GM13977 (cell line): ENCODE results near the gene WDR19.

Experiments
- DNase-seq: peaks from one replicate; pipeline ENCODE4 v3.0.0; 2012; ENCODE audit warnings: low spot score
- in situ Hi-C: fragments of 300-500 bp; cut with MboI; formaldehyde crosslinking; loops from one replicate; pipeline ENCODE4 v1.12.0; 2022; ENCODE audit warnings: low sequenced_read_pairs, low pct_unique_long_range_greater_than_20kb, mixed read lengths, inconsistent platforms; ENCODE audit not compliant: unreplicated experiment
- TF ChIP-seq, protein P1 (sequence below): IDR thresholded peaks from 2 replicates; pipeline ENCODE4 v1.5.1; 2012; ENCODE audit warnings: mild to moderate bottlenecking, control low read depth; ENCODE audit not compliant: insufficient read depth; ENCODE audit errors: extremely low read depth, missing control alignments

The WDR19 gene

GRCh38 chr4:39181520-39181904 lies 817 bp upstream of the WDR19 start:
- no peak for DNase-seq
- TF ChIP-seq, protein P1, sequence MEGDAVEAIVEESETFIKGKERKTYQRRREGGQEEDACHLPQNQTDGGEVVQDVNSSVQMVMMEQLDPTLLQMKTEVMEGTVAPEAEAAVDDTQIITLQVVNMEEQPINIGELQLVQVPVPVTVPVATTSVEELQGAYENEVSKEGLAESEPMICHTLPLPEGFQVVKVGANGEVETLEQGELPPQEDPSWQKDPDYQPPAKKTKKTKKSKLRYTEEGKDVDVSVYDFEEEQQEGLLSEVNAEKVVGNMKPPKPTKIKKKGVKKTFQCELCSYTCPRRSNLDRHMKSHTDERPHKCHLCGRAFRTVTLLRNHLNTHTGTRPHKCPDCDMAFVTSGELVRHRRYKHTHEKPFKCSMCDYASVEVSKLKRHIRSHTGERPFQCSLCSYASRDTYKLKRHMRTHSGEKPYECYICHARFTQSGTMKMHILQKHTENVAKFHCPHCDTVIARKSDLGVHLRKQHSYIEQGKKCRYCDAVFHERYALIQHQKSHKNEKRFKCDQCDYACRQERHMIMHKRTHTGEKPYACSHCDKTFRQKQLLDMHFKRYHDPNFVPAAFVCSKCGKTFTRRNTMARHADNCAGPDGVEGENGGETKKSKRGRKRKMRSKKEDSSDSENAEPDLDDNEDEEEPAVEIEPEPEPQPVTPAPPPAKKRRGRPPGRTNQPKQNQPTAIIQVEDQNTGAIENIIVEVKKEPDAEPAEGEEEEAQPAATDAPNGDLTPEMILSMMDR, result no peak
- in situ Hi-C loops, result no loop called here

DNA sequence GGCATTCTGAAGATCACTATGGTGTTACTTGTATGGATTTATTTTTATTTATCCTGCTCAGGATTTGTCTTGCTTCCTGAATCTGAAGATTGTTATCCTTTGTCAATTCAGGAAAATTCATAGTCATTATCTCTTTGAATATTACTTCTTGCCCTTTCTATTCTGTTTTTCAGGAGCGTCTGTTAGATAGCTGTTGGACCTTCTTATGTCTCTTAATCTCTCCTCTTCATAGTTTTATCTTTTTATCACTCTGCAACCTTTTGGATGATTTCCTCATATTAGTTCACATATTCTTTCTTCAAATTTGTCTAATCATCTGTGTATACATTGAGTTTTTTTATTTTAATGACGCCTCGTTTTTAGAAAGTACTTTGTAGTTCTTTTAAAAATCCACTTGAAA lies 19.6 kb downstream of the WDR19 start:
- no peak for DNase-seq
- TF ChIP-seq, protein P1, result no peak
- in situ Hi-C loops, result no loop called here

DNA sequence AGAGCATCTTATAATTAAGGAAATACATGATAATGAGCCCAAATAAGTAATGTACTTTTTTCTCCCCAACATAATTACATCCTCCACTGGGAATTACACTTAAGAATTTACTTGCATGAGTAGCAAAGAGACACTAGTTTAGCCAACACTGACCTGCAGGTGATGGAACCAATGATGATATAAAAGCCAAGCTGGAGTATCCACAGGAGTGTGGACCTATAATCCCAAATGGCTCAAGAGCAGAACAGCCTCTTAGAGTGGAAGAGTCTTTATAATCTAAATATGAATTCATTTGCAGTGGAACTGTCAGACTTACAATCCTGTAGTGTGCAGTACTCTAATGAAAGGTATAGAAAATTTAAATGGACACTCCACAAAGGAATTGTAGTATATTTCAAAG lies 22.2 kb downstream of the WDR19 start:
- no peak for DNase-seq
- TF ChIP-seq, protein P1, result no peak
- in situ Hi-C loops, result no loop called here

DNA sequence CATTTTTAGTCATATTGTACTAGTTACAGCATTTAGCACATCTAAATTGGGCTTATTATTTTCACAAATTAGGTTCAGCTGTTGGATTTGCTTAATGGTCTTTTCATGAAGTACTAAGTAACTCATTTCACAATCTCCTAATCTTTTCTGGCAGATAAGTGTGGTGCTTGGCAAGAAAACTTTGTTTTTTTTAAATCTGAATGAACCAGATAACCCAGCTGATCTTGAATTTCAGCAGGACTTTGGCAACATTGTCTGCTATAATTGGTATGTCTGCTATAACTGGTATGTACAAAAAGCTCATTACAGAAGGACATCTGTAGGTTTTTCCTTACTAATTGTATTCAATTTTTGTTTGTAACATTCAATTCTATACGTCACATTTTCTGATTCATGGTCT lies 22.7 kb downstream of the WDR19 start:
- DNase-seq, result no peak
- TF ChIP-seq, protein P1, result no peak
- in situ Hi-C loops, result no loop called here

- DNase-seq, result no peak
- in situ Hi-C loops, result no loop called here
- TF ChIP-seq, protein P1, result no peak
Observed at GRCh38 chr4:39205476-39205875, 23.1 kb downstream of the WDR19 start.

- in situ Hi-C loops, result no loop called here
- TF ChIP-seq, protein P1, result no peak
- no peak for DNase-seq
Observed at GRCh38 chr4:39227906-39228305, 45.6 kb downstream of the WDR19 start.

GRCh38 chr4:39228377-39228776 lies 46.0 kb downstream of the WDR19 start:
- TF ChIP-seq, protein P1, result no peak
- no peak for DNase-seq
- in situ Hi-C loops, result no loop called here
